Measurements from ENCODE around the gene BCAS4. TPM values are rescaled to one million over a fixed set of nuclear protein-coding genes. Genes with fewer than 3 reads are reported as not detected.

BCAS4 gene
- total and polyA plus RNA-seq, 2 experiments from 2014 or later = 22.2 to 24.8 TPM

DNA sequence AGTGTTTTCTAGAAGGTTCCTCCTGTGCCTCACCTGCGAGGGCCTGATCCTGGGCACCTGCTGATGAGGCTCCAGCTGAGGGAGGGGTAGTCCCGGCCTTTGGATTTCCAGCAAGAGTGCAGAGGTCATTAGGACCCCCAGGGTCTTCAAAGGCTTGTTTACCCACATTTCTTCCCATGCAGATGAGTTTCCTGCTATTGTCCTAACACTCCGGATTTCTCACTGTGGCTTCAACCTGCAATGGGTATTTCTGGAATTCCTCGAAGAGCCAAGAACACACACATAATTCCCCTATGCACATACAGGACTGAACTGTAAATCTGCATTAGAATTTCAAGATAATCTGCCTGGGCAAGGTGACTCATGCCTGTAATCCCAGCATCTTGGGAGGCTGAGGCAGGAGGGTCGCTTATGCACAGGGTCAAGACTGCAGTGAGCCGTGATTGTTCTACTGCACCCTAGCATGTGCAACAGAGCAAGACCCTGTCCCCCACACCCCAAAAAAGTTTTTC is 82.4 kb downstream of the BCAS4 start (continued):
- TF ChIP-seq REST (IDR thresholded peaks at IDR 0.05; ENCODE audit: unreplicated experiment) (no peak), ZNF331 (CRISPR knock-in tag; IDR thresholded peaks at IDR 0.05; ENCODE audit: low read depth) (no peak)

DNA sequence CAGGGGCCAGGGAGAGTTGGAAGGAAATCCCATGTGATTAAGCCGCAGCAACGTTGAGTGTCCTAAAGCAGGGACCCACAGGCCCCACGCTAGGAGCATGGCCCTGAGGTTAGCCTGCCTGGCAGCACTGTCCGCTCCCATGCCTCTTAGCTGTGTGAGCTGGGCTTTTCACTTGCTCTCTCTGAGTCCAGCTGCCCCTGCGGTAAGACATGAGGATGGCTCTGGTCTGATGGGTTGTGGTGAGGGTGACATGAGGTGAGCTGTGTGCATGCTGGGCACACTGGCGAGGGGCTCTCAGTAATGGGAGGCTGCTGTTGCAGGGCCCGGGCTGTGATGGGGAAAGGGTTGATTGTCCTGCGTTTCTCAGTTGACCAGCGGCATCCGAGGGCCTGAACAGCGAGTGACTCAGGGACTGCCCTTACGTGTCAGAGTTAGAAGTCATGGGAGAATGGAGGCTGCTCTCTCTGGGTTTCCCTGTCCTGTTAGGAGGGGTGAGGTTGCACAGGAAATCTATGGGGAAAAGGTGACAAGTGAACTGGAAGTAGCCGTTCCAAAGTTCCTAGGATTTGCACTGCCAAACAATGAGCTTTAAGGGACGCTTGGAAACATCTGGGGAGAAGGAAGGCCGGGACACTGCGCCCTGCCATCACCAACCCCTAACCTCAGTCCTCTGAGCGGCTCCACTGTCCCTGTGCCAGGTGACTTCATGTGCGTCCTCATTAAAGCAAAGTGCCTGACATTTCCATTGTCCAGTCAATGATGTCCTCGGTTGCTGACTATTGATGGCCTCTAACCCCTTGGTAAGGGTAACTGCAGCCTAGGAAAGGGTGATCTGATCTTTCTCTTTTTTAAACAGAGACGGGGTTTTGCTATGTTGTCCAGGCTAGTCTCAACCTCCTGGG is 85.0 kb downstream of the BCAS4 start:
- Mint-ChIP-seq H3K27ac (no peak overlapping the region), H3K4me1 (peaks cover 8% of the 10 kb centered on the region), H3K4me3 (no peak overlapping the region), H3K36me3 (ENCODE audit: low read depth) (peaks cover 18% of the 10 kb centered on the region), H3K9me3 (no peaks in the 10 kb centered on the region; the same call in 2 of the 3 replicates), H3K27me3 (ENCODE audit: insufficient read depth, low read depth, poor library complexity) (peaks cover 9% of the 10 kb centered on the region)
- H3K27ac ChIP-seq (ENCODE audit: low read depth) = no peak overlapping the region
- no peaks in the 10 kb centered on the region for H3K27me3 ChIP-seq (ENCODE audit: insufficient read depth)
- no peaks in the 10 kb centered on the region for H3K9me2 ChIP-seq (ENCODE audit: insufficient read depth)
- DNase-seq (ENCODE audit: low spot score) (no peak), ATAC-seq (no peak)
- no peak overlapping the region for H3K4me3 ChIP-seq
- H4K20me1 ChIP-seq (replicated peaks; ENCODE audit: insufficient read depth) = no peaks in the 10 kb centered on the region
- no peak overlapping the region for H2AFZ ChIP-seq
- no peaks in the 10 kb centered on the region for H3K36me3 ChIP-seq (ENCODE audit: insufficient read depth)
- no peaks in the 10 kb centered on the region for H3K79me2 ChIP-seq (replicated peaks; ENCODE audit: insufficient read depth)
- H3K4me1 ChIP-seq (ENCODE audit: insufficient read depth) = no peaks in the 10 kb centered on the region
- no peak overlapping the region for H3K4me2 ChIP-seq
- H3F3A ChIP-seq (replicated peaks; ENCODE audit: low read depth) = no peaks in the 10 kb centered on the region
- TF ChIP-seq JUNB (IDR thresholded peaks at IDR 0.05; ENCODE audit: unreplicated experiment) (no peak), ZNF462 (CRISPR knock-in tag; IDR thresholded peaks at IDR 0.05) (no peak), ZNF114 (CRISPR knock-in tag; IDR thresholded peaks at IDR 0.05) (no peak), ZNF331 (CRISPR knock-in tag; IDR thresholded peaks at IDR 0.05; ENCODE audit: low read depth) (no peak), STAT1 (IDR thresholded peaks at IDR 0.05; ENCODE audit: unreplicated experiment) (no peak), POLR2AphosphoS5 (IDR thresholded peaks at IDR 0.05; ENCODE audit: low read depth) (no peak), NANOG (IDR thresholded peaks at IDR 0.05; ENCODE audit: borderline replicate concordance) (no peak), CREB1 (CRISPR knock-in tag; IDR thresholded peaks at IDR 0.05; ENCODE audit: low read depth) (no peak)
- TF ChIP-seq, protein P1, sequence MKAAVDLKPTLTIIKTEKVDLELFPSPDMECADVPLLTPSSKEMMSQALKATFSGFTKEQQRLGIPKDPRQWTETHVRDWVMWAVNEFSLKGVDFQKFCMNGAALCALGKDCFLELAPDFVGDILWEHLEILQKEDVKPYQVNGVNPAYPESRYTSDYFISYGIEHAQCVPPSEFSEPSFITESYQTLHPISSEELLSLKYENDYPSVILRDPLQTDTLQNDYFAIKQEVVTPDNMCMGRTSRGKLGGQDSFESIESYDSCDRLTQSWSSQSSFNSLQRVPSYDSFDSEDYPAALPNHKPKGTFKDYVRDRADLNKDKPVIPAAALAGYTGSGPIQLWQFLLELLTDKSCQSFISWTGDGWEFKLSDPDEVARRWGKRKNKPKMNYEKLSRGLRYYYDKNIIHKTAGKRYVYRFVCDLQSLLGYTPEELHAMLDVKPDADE (IDR thresholded peaks at IDR 0.05) = no peak
- TF ChIP-seq, protein P2, sequence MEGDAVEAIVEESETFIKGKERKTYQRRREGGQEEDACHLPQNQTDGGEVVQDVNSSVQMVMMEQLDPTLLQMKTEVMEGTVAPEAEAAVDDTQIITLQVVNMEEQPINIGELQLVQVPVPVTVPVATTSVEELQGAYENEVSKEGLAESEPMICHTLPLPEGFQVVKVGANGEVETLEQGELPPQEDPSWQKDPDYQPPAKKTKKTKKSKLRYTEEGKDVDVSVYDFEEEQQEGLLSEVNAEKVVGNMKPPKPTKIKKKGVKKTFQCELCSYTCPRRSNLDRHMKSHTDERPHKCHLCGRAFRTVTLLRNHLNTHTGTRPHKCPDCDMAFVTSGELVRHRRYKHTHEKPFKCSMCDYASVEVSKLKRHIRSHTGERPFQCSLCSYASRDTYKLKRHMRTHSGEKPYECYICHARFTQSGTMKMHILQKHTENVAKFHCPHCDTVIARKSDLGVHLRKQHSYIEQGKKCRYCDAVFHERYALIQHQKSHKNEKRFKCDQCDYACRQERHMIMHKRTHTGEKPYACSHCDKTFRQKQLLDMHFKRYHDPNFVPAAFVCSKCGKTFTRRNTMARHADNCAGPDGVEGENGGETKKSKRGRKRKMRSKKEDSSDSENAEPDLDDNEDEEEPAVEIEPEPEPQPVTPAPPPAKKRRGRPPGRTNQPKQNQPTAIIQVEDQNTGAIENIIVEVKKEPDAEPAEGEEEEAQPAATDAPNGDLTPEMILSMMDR (conservative IDR thresholded peaks at IDR 0.05; ENCODE audit: low read depth in 2 of 2) = no peak

Measured in GM23338 (cell line).